HG02763 (cell line): Measurements from ENCODE around the gene UTP20.
"Not testable (repeated sequence)": the region's sequence is repeated elsewhere in the genome, so short reads cannot be mapped to it uniquely, and the experiment has no call there.

Experiments used
- ATAC-seq: cut with Tn5 transposase; IDR thresholded peaks from one replicate; pipeline ENCODE4 v1.9.1; 2021; ENCODE audit warnings: mild to moderate bottlenecking, moderate library complexity; ENCODE audit not compliant: unreplicated experiment

UTP20 gene

GRCh38 chr12:101325590-101325989 is 45.7 kb downstream of the UTP20 start:
- ATAC-seq, result no peak

- ATAC-seq, result no peak
Measured at GRCh38 chr12:101327051-101327450, 47.1 kb downstream of the UTP20 start.

- no peak for ATAC-seq
Measured at GRCh38 chr12:101327546-101327945, 47.6 kb downstream of the UTP20 start.

- ATAC-seq, result no peak
Measured at GRCh38 chr12:101328917-101329316, 49.0 kb downstream of the UTP20 start.

- no peak for ATAC-seq
Measured at GRCh38 chr12:101330631-101331030, 50.7 kb downstream of the UTP20 start.

GRCh38 chr12:101336437-101336836 is 56.5 kb downstream of the UTP20 start:
- no peak for ATAC-seq

GRCh38 chr12:101338087-101338486 is 58.2 kb downstream of the UTP20 start:
- no peak for ATAC-seq

GRCh38 chr12:101343893-101344292 is 64.0 kb downstream of the UTP20 start:
- ATAC-seq, result no peak

- ATAC-seq, result no peak
Measured at GRCh38 chr12:101351682-101352081, 71.8 kb downstream of the UTP20 start.

- no peak for ATAC-seq
Measured at GRCh38 chr12:101356794-101357193, 76.9 kb downstream of the UTP20 start.

- no peak for ATAC-seq
Measured at GRCh38 chr12:101361455-101361854, 81.5 kb downstream of the UTP20 start.

GRCh38 chr12:101368016-101368415 is 88.1 kb downstream of the UTP20 start:
- ATAC-seq, result no peak

GRCh38 chr12:101372431-101372830 is 92.5 kb downstream of the UTP20 start:
- ATAC-seq, result no peak

- no peak for ATAC-seq
Measured at GRCh38 chr12:101375573-101375972, 95.7 kb downstream of the UTP20 start.

GRCh38 chr12:101379149-101379548 is 99.2 kb downstream of the UTP20 start:
- ATAC-seq, result no peak

- not testable (repeated sequence) for ATAC-seq
Measured at GRCh38 chr12:101391181-101391580, 111.3 kb downstream of the UTP20 start.

GRCh38 chr12:101407049-101407435 is 127.1 kb downstream of the UTP20 start:
- ATAC-seq, result peak; percentile 15

GRCh38 chr12:101407436-101408345 is 127.8 kb downstream of the UTP20 start, which contains the start of gene ARL1:
ARL1 (minus strand) TSS chr12:101407772; CDS start chr12:101407645, 127 bp downstream.
- peak; percentile 81 for ATAC-seq

- ATAC-seq, result not testable (repeated sequence)
Measured at GRCh38 chr12:101410169-101410568, 130.3 kb downstream of the UTP20 start.

- no peak for ATAC-seq
Measured at GRCh38 chr12:101414533-101415119, 134.7 kb downstream of the UTP20 start.

- ATAC-seq, result no peak
Measured at GRCh38 chr12:101415228-101415627, 135.3 kb downstream of the UTP20 start.

GRCh38 chr12:101422066-101422465 is 142.2 kb downstream of the UTP20 start:
- ATAC-seq, result not testable (repeated sequence)
